GM10248 (cell line): ENCODE measurements around the gene DCAF17.

Experiments used
- CTCF ChIA-PET: fragments of 300-600 bp; sonication (Branson Sonifier 250); formaldehyde crosslinking; extraction: SDS; loops from one replicate; lab custom pipeline; 2021; ENCODE audit warnings: antibody characterized with exemption; lab: Yijun Ruan, JAX
- POLR2A ChIA-PET: fragments of 350-650 bp; sonication (Branson Sonifier 250); formaldehyde crosslinking; extraction: SDS; loops from one replicate; lab custom pipeline; 2020; ENCODE audit warnings: antibody characterized with exemption; lab: Yijun Ruan, JAX
- DNase-seq: peaks from one replicate; pipeline ENCODE4 v3.0.0; 2012; ENCODE audit errors: extremely low spot score
- CTCF ChIP-seq: IDR thresholded peaks from 2 replicates; pipeline ENCODE4 v1.5.1; 2012; ENCODE audit warnings: mild to moderate bottlenecking, low read depth; ENCODE audit errors: extremely low read depth, missing control alignments, control extremely low read depth

DCAF17 gene

GRCh38 chr2:171533331-171533730 lies 99.3 kb downstream of the DCAF17 start:
- POLR2A ChIA-PET, result no interaction called here
- TF ChIP-seq CTCF, result no peak
- CTCF ChIA-PET, result interaction anchor here (0.7 to 1.6 kb wide), 3 partner anchors 9 to 605 kb away, joined by 3 read pairs; partner anchors contain the start of gene GORASP2
- no peak for DNase-seq
